ACC112 (cell line): Measurements from ENCODE around the gene FN3K.
"Not testable (repeated sequence)": the region's sequence is repeated elsewhere in the genome, so short reads cannot be mapped to it uniquely, and the experiment has no call there.

Experiments
- H2AFZ ChIP-seq: fragments of 200-600 bp; sonication (generic); one replicate; pipeline ENCODE4 v1.6.0; 2017; ENCODE audit warnings: antibody characterized with exemption, low read length; ENCODE audit not compliant: unreplicated experiment
- H3K27ac ChIP-seq: fragments of 200-600 bp; sonication (generic); 2 replicates; pipeline ENCODE4 v1.5.1; 2014; ENCODE audit warnings: low read depth, mild to moderate bottlenecking, antibody characterized with exemption, low read length, moderate library complexity
- H3K27me3 ChIP-seq: fragments of 200-600 bp; sonication (generic); 2 replicates; pipeline ENCODE4 v1.6.1; 2014; ENCODE audit warnings: mild to moderate bottlenecking, antibody characterized with exemption, low read length, moderate library complexity, mixed read lengths; ENCODE audit not compliant: insufficient read depth
- H3K36me3 ChIP-seq: fragments of 200-600 bp; sonication (generic); 2 replicates; pipeline ENCODE4 v1.6.1; 2016; ENCODE audit warnings: mild to moderate bottlenecking, antibody characterized with exemption, low read length, moderate library complexity, mixed read lengths; ENCODE audit not compliant: insufficient read depth
- H3K4me1 ChIP-seq: fragments of 200-600 bp; sonication (generic); one replicate; pipeline ENCODE4 v1.6.1; 2016; ENCODE audit warnings: low read length, mixed read lengths; ENCODE audit not compliant: insufficient read depth, unreplicated experiment, control insufficient read depth
- H3K4me3 ChIP-seq: fragments of 200-600 bp; sonication (generic); 2 replicates; pipeline ENCODE4 v1.5.1; 2014; ENCODE audit warnings: mild to moderate bottlenecking, low read depth, low read length
- H3K79me2 ChIP-seq: fragments of 200-600 bp; sonication (generic); one replicate; pipeline ENCODE4 v1.6.0; 2016; ENCODE audit warnings: low read length; ENCODE audit not compliant: control insufficient read depth, unreplicated experiment, insufficient read depth

The FN3K gene

GRCh38 chr17:82754297-82755208 lies 19.1 kb downstream of the FN3K start:
- H3K27me3 ChIP-seq = no peaks in the 10 kb centered on the region
- no peak overlapping the region for H2AFZ ChIP-seq
- peaks cover 35% of the 10 kb centered on the region for H3K79me2 ChIP-seq
- no peaks in the 10 kb centered on the region for H3K4me1 ChIP-seq
- no peaks in the 10 kb centered on the region for H3K36me3 ChIP-seq
- H3K27ac ChIP-seq = no peak overlapping the region
- no peak overlapping the region for H3K4me3 ChIP-seq

GRCh38 chr17:82756166-82756565 lies 20.8 kb downstream of the FN3K start:
- Histone ChIP-seq H3K79me2 (peaks cover 37% of the 10 kb centered on the region), H3K4me1 (no peaks in the 10 kb centered on the region), H3K27me3 (no peaks in the 10 kb centered on the region), H3K36me3 (peaks cover 5% of the 10 kb centered on the region; the same call in 1 of the 2 replicates), H3K4me3 (no peak overlapping the region), H2AFZ (no peak overlapping the region), H3K27ac (no peak overlapping the region)

DNA sequence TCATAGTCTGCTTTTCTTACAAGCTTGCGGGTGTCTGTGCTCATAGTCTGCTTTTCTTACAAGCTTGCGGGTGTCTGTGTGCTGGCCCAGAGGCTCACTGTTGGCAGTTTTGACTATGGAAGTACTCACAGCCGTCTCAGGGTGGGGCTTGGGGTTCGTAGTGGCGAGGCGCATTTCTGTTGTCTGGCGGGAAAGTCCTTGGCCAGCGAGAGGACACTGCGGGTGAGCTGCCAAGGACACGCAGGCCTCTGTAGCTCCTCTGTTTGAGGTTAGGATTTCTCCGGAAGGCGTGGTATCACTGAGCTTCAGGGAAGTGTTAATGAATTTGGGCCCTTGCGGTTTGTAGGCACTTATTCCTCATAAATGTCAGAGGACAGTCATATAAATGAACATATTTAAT lies 30.0 kb downstream of the FN3K start:
- H3K4me3 ChIP-seq = no peak overlapping the region
- no peaks in the 10 kb centered on the region for H3K27me3 ChIP-seq
- no peak overlapping the region for H2AFZ ChIP-seq
- no peak overlapping the region for H3K27ac ChIP-seq
- H3K4me1 ChIP-seq = no peaks in the 10 kb centered on the region
- H3K79me2 ChIP-seq = peaks cover under 1% of the 10 kb centered on the region
- H3K36me3 ChIP-seq = peaks cover 20% of the 10 kb centered on the region

DNA sequence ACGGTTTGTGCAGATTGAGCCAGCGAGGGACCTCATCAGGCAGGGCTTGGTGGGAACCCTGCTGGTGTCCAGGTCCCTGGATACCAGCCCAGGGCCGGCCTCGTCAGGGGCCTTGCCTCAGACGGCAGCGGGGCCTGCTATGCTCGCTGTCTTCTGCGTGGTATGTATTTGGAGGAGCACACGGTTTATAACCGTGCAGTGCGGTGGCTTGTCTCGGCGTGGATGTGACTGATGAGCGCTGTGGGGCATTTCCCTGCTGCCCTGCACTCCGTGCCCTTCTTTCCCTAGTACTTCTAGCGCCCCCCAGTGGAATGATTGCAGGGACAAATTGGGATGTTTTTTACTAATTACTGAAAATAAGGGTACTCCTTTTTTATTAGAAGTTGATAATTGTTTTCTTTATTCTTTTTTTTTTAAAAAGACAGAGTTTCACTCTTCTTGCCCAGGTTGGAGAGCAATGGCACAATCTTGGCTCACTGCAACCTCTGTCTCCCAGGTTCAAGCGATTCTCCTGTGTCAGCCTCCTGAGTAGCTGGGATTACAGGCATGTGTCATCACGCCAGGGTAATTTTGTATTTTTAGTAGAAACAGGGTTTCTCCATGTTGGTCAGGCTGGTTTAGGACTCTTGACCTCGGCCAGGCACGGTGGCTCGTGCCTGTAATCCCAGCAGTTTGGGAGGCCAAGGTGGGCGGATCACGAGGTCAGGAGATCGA lies 31.8 kb downstream of the FN3K start:
- no peak overlapping the region for H2AFZ ChIP-seq
- H3K4me1 ChIP-seq = peaks cover under 1% of the 10 kb centered on the region
- no peaks in the 10 kb centered on the region for H3K27me3 ChIP-seq
- H3K36me3 ChIP-seq = peaks cover 19% of the 10 kb centered on the region
- no peaks in the 10 kb centered on the region for H3K79me2 ChIP-seq
- no peak overlapping the region for H3K27ac ChIP-seq
- no peak overlapping the region for H3K4me3 ChIP-seq

DNA sequence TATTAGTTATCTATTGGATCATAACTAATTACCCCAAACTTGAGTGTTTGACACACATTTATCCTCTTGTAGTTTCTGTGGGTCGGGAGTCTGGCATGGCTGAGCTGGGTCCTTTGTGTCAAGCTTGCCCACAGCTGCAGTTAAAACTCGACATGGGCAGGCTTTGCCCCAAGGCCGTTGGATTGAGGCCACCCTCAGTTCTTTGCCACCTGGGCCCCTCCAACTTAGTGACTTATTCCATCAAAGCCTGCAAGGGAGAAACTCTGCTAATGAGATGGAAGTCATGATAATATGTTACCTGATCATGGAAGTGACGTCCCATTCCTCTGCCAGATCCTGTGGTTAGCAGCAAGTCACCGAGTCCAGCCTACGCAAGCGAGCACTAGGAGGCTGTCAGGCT lies 33.6 kb downstream of the FN3K start:
- Histone ChIP-seq H3K27me3 (no peaks in the 10 kb centered on the region), H3K36me3 (peaks cover 16% of the 10 kb centered on the region), H3K79me2 (no peaks in the 10 kb centered on the region), H3K4me3 (no peak overlapping the region), H3K27ac (no peak overlapping the region), H2AFZ (no peak overlapping the region), H3K4me1 (peaks cover 3% of the 10 kb centered on the region)

- Histone ChIP-seq H3K4me1 (peaks cover 3% of the 10 kb centered on the region), H3K36me3 (peaks cover 16% of the 10 kb centered on the region)
Observed at GRCh38 chr17:82772026-82772425, 36.6 kb downstream of the FN3K start.

GRCh38 chr17:82774456-82774855 lies 39.0 kb downstream of the FN3K start:
- not testable (repeated sequence) for H3K4me3 ChIP-seq, H3K27me3 ChIP-seq, H3K27ac ChIP-seq, H3K79me2 ChIP-seq, H3K36me3 ChIP-seq, H3K4me1 ChIP-seq, H2AFZ ChIP-seq

More at GRCh38 chr17:82772026-82772425, 36.6 kb downstream of the FN3K start:
- Histone ChIP-seq H3K79me2 (no peaks in the 10 kb centered on the region), H3K4me3 (no peak overlapping the region), H3K27ac (no peak overlapping the region), H2AFZ (no peak overlapping the region), H3K27me3 (no peaks in the 10 kb centered on the region)

DNA sequence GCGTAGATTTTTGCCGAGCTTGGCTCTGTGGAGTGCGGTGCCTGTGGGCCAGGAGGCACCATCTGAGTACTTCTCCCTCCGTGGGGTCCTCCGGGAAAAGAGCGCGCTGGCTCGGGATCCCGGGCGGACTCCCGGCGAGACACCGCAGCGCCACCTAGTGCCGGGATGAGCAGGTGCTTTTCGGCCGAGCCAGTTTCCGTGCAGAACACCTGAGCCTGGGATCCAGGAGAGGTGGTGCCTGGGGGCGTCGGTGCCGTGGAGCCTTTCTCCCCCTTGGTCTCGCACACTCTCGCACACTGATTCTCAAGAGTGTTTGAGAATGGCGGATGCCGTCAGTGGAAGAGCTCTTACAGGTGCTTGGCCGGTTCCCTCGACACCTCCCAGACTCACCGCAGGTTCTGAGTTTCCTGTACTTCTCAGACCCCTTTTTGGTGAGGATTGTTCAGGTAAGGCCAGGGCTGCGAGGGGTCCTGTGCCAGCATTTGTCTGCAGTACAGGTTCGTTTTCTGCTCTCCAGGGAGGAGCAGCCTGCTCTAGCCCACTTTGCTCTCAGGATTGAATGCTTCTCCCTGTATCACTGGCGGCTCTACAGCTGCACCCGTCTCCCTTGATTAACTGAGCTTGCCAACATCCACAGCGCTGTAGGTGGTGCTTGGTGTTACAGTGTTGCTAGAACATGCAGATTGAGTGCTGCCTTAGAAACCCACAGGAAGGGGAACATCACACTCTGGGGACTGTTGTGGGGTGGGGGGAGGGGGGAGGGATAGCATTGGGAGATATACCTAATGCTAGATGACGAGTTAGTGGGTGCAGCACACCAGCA lies 39.8 kb downstream of the FN3K start:
- no peak overlapping the region for H3K4me3 ChIP-seq
- peak overlapping the region; percentile 14 for H2AFZ ChIP-seq
- H3K4me1 ChIP-seq = peaks cover 3% of the 10 kb centered on the region
- H3K79me2 ChIP-seq = no peaks in the 10 kb centered on the region
- no peaks in the 10 kb centered on the region for H3K27me3 ChIP-seq
- no peaks in the 10 kb centered on the region for H3K36me3 ChIP-seq
- no peak overlapping the region for H3K27ac ChIP-seq

DNA sequence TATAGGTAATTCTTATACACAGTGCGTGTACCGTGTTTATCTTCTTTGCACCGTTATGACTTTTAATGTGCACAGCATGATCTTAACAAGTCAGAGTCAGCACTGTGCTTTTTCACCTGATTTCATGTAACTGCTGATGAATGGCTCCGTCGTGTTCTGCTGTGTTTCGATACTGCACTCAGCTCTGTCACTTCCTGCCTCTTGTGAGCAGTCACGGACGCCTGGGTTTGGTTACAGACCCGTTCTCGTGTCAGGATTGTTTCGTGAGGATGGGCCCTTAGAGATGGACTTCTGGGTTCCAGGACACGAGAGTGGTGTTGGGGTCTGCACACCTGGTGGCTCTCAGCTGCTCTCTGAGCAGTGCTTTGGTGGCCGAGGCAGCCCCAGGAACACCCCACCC lies 41.0 kb downstream of the FN3K start:
- Histone ChIP-seq H3K4me3 (no peak overlapping the region), H3K79me2 (no peaks in the 10 kb centered on the region), H3K27ac (no peak overlapping the region), H3K4me1 (peaks cover 3% of the 10 kb centered on the region), H3K36me3 (no peaks in the 10 kb centered on the region), H3K27me3 (no peaks in the 10 kb centered on the region), H2AFZ (no peak overlapping the region)

- H3K27me3 ChIP-seq, H3K36me3 ChIP-seq, H3K79me2 ChIP-seq, H3K4me3 ChIP-seq, H3K4me1 ChIP-seq, H3K27ac ChIP-seq, H2AFZ ChIP-seq: not testable (repeated sequence)
Observed at GRCh38 chr17:82777778-82778375, 42.5 kb downstream of the FN3K start.
